Muscle of back (tissue), 11 donors: ENCODE data around the gene CAPZB. TPM values are rescaled to one million over a fixed set of nuclear protein-coding genes. Genes with fewer than 3 reads are reported as not detected.
"Not testable (repeated sequence)": the region's sequence is repeated elsewhere in the genome, so short reads cannot be mapped to it uniquely, and the experiment has no call there.

Experiments
- DNase-seq, 3 donors: peaks; one replicate each; pipeline versions ENCODE4 v3.0.0 to v3.0.0-alpha.2; 2013
- polyA plus RNA-seq, 10 donors: library from polyadenylated mRNA; unstranded; fragments of 120-200 nt; gene quantifications; one replicate each; pipeline ENCODE4 v1.2.1, GENCODE V29; 2013; ENCODE audit not compliant: insufficient read length in 10 of 10

The CAPZB gene
- polyA plus RNA-seq, 10 donors, result 218 to 290 (median 246) TPM

- DNase-seq, result peak; percentile 69 to 85 (median 78)
Observed at GRCh38 chr1:19504796-19505692, 19.7 kb upstream of the CAPZB start.

- DNase-seq, result not testable (repeated sequence)
Observed at GRCh38 chr1:19502284-19502683, 16.9 kb upstream of the CAPZB start.

GRCh38 chr1:19499887-19500286 lies 14.5 kb upstream of the CAPZB start:
- not testable (repeated sequence) for DNase-seq

- DNase-seq, result not testable (repeated sequence)
Observed at GRCh38 chr1:19497443-19497842, 12.1 kb upstream of the CAPZB start.

GRCh38 chr1:19496527-19496874 lies 11.2 kb upstream of the CAPZB start:
- DNase-seq, result no peak

- peak in 2 of 3 donors; percentile 69 to 84 for DNase-seq
Observed at GRCh38 chr1:19495799-19496526, 10.6 kb upstream of the CAPZB start.

GRCh38 chr1:19495000-19495656 lies 9.8 kb upstream of the CAPZB start:
- DNase-seq, result no peak

- DNase-seq, result no peak
Observed at GRCh38 chr1:19493547-19493946, 8.2 kb upstream of the CAPZB start.

- DNase-seq, result no peak
Observed at GRCh38 chr1:19489996-19490395, 4.7 kb upstream of the CAPZB start.

GRCh38 chr1:19488136-19488535 lies 2.8 kb upstream of the CAPZB start:
- no peak for DNase-seq

- DNase-seq, result peak in 2 of 3 donors; percentile 31 to 78
Observed at GRCh38 chr1:19484798-19485361, 459 bp downstream of the CAPZB start.

GRCh38 chr1:19484338-19484797 lies 971 bp downstream of the CAPZB start:
- no peak for DNase-seq

GRCh38 chr1:19483691-19484090 lies 1.6 kb downstream of the CAPZB start:
- DNase-seq, result no peak

- no peak for DNase-seq
Observed at GRCh38 chr1:19483261-19483660, 2.1 kb downstream of the CAPZB start.

- no peak for DNase-seq
Observed at GRCh38 chr1:19481826-19482398, 3.4 kb downstream of the CAPZB start.

GRCh38 chr1:19480282-19480681 lies 5.1 kb downstream of the CAPZB start:
- no peak for DNase-seq

- no peak for DNase-seq
Observed at GRCh38 chr1:19479351-19480120, 5.8 kb downstream of the CAPZB start.

GRCh38 chr1:19478322-19478721 lies 7.0 kb downstream of the CAPZB start:
- DNase-seq, result no peak

GRCh38 chr1:19477284-19478249 lies 7.8 kb downstream of the CAPZB start:
- DNase-seq, result no peak
